Globus pallidus (tissue), 1 donor: ENCODE data around the gene LAMTOR1.
"Not testable (repeated sequence)": the region's sequence is repeated elsewhere in the genome, so short reads cannot be mapped to it uniquely, and the experiment has no call there.

Source experiments
- DNase-seq: peaks from one replicate; pipeline ENCODE4 v3.0.0-alpha.2; 2015; ENCODE audit warnings: low spot score

The LAMTOR1 gene

DNA sequence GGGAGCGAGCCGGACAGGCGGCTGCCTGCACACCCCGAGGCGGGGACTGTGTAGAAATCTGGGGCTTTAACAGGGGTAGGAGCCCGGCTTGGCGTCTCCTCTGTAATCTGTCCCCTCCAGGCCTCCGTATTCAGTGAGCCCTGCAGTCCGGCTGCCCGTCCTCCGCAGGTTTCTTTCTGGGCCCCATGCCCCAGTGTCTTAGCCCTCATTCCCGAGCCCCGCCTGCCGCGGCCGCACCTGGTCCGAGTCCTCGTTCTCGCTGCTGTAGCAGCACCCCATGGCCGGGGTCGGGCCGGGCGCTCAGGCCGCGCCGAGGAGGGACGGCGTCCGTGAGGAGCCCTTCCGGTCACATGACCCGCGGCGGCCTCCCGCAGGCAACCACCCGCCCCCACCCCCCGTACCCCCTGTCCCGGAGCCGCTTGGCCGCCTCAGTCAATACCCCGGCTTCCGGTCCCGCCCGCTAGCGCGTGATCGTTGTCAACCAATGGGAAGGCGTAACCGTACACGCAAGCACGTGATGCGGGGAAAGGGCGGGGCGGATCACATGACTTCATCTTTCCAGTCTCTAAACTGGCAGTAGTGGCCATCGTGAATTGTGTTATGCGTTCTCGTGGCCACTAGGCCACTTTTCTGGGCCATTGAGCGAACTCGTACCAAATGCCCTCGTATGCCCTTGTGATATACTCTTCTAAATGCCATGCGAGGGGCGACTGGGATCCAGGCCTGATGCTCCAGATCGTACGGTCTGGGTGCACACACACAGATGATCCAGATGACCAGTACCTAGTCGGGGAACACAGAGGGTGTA, at the start of gene LAMTOR1:
Gene LAMTOR1, minus strand, starts transcription at position 352 of the 808 bp plus-strand sequence. Its CDS starts 73 bp downstream, at position 279.
- DNase-seq: peak; percentile 98

DNA sequence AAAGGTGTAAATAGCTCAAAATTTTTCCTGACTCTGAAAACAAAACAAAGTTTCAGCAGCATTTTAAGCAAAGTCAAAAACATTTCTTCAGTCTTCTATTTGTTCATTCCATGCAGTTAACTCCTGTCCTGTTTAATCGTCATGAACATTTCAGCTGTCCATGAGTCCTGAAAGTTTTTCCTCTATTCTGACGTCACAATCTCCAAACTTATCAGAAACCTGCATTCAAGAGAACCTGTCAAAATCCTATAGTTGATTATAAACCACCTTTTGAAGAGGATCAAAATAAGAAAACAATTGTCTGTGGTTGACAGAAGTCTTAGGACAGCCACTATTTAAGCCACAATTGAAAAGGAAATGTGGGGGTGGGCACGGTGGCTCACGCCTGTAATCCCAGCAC, 47.8 kb upstream of the LAMTOR1 start:
- no peak for DNase-seq

DNA sequence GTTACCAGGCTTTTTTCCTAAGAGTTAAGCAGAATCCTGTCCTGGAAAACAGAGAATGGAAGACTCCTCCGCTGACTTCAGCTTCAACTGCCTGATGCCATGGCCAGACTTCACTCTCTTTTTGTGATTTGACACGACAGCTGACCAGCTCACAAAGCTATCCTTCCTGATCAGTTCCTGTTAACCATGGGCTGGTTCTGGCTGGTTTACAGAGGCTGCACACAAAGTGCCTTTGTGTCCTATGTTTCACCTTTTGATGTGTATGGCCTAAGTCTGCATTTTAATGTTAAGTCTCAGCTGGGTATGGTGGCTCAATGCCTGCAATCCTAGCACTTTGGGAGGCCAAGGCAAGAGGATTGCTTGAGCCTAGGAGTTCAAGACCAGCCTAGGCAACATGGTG, 43.5 kb upstream of the LAMTOR1 start:
- DNase-seq: no peak

DNA sequence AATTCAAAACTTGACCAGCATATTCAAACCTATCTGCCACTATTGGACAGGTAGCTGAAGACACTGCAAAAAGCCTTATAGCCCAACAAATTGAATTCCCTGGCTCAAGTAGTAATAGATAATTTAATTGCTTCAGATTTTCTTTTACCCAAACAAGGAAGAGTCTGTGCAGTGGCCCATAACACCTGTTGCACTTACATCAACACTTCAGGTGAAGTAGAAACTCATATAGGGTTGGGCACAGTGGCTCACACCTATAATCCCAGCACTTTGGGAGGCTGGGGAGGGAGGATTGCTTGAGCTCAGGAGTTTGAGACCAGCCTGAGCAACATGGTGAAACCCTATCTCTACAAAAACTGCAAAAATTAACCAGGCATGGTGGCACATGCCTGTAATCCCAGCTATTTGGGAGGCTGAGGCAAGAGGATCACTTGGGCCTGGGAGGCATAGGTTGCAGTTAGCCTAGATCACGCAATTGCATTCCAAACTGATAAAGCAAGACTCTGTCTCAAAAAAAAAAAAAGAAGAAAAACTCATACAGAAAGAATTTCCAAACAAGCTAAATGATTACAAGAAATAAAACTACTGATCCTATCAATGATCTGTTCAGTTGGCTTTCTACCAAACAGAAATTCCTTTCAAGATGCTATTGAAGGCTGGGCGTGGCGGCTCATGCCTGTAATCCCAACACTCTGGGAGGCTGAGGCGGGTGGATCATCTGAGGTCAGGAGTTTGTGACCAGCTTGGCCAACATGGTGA, 41.9 kb upstream of the LAMTOR1 start:
- no peak for DNase-seq

DNA sequence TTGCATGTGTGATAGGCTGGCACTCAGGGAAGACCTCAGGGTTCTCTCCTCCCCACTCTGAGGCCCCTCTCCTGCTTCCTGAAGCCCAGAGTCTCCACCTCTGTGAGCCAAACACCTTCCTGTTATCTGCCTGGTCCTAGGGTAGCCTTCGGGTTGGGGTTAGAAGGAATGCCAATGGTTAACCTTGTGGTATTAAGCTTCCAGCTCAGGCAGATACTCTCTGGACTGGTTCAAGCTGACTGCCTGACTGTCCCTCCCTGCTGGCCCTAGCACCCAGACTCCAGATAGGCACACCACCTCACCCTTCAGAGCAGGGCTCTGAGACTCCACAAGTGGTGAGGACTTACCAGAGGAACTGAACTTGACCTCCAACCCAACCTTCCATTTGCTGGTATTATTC, 39.4 kb upstream of the LAMTOR1 start:
- DNase-seq: not testable (repeated sequence)

DNA sequence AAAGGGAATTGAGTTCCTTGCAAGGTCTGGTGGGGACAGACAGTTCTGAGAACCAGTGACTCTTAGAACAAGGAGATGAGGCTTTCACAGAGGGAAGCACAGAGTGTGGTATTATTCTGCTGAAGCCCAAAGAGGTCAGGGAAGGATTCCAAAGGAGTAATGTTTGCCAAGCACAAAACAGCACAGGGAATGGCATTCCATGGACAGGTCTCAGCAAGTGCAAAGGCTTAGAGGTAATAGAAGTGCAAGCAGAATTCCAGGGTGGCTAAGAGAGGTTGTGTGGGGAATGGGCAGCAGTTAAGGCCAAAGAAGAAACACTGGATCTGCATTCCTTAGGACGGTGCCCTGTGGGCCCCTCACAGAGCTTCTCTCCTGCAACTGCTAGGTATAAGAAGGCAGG, 39.0 kb upstream of the LAMTOR1 start:
- DNase-seq: not testable (repeated sequence)

DNA sequence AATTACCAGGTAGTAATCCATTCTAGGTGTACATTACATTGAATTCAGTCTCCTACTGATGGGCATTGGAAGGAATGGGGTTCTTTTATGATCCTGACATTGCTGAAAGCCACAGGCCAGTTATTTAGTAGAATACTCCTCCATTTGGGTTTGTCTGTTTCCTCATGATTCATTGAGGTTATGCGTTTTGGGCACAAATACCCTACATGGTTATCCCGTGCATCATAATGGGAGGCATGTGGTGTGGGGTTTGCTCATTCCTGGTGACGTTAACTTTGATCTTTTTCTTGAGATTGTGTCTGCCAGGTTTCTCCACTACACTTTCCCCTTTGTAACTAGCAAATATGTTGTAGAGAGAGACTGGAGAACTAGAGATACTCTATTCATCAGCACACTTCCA, 38.0 kb upstream of the LAMTOR1 start:
- DNase-seq: no peak

DNA sequence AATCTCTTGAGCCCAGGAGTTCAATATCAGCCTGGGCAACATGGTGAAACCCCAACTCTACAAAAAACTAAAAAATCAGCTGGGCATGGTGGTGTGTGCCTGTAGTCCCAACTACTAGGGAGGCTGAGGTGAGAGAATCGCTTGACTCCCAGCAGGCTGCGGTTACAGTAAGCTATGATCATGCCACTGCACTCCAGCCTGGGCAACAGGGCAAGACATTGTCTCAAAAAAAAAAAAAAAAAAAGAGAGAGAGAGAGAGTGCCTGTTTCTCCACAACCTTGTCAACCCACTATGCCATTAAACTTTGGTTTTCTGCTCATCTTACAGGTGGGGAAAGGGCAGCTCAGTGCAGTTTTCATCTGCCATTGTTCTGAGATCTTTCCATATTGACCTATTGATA, 37.6 kb upstream of the LAMTOR1 start:
- no peak for DNase-seq

DNA sequence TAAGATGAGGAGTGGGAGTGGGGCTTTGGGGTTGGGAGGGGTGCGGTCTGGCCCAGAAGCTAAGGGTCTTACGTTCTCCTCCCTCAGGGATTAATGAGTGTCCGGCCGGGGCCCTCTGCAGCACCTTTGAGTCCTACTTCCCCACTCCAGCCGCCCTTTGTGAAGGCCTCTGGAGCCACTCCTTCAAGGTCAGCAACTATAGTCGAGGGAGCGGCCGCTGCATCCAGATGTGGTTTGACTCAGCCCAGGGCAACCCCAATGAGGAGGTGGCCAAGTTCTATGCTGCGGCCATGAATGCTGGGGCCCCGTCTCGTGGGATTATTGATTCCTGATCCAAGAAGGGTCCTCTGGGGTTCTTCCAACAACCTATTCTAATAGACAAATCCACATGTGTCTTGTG, 36.4 kb upstream of the LAMTOR1 start:
- DNase-seq: no peak

DNA sequence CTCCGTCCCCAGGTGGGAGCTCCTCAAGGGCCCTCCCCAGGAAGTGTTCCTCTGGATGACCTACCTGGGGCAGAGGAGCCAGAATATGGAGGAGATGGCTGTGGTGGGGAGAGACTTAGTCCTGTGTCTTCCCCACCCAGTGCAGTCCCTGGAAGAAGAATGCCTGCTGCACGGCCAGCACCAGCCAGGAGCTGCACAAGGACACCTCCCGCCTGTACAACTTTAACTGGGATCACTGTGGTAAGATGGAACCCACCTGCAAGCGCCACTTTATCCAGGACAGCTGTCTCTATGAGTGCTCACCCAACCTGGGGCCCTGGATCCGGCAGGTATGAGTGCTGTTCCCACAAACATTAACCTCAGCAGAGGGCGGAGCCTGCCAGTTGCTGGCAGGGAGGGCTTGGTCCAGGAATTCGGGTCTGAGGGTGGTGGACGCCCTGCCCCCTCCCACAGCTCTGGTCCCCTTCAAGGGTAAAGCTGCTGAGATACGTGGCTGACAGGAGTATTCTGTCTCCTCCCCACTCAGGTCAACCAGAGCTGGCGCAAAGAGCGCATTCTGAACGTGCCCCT, 35.8 kb upstream of the LAMTOR1 start:
- DNase-seq: no peak

DNA sequence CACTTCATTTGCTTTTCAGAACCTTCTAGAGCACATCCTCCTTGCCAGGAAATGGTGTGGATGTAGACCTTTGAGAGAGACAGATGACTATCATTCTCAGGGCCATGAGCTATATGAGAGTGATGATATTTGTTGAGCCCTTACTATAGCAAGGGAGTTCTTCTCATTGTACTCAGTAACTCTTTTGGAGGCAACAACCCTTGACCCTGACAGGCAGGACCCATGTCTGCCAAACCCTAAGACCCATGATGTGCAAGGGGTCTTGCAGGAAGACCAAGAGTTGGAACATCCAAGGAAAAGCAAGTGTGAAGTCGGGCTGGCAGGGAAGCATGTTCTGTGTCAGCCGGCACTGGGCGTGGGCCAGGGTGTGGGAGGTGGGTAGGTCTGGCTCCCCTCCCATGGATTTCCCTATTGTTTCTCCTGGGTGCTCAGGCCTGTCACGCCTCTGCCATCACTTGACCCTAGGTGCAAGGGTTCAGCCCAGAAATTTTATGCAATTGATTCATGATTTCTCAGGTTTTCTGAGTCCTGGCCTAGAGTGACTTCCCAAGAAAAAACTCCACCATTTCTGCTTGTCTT, 33.7 kb upstream of the LAMTOR1 start:
- DNase-seq: no peak

DNA sequence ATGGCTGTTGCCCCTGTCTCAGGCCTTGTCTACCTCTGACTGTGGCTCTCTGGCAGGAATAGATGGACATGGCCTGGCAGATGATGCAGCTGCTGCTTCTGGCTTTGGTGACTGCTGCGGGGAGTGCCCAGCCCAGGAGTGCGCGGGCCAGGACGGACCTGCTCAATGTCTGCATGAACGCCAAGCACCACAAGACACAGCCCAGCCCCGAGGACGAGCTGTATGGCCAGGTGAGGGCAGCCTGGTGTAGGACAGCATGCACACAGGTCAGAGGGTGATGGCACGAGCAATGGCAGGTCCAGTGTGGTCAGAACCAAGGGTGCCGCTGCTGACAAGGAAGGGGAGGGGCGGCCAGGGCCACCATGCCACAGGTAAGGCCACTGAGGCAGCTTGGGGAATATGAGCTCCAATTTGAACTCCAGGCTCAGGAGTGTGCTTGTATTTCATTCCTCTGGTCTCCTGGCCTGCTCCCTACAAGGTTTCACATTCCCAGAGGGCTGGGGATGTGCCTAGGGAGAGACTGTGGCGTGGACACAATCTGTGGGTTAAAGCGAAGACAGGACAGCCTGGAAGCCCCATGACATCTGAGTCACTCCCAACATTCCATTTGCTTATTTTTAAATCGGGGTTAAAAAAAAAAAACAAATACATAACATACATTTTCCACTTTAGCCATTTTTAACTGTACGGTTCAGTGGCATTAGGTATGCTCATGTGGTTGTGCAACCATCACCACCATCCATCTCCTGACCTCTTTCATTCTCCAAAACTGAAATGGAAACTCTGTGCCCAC, 33.0 kb upstream of the LAMTOR1 start:
- no peak for DNase-seq

DNA sequence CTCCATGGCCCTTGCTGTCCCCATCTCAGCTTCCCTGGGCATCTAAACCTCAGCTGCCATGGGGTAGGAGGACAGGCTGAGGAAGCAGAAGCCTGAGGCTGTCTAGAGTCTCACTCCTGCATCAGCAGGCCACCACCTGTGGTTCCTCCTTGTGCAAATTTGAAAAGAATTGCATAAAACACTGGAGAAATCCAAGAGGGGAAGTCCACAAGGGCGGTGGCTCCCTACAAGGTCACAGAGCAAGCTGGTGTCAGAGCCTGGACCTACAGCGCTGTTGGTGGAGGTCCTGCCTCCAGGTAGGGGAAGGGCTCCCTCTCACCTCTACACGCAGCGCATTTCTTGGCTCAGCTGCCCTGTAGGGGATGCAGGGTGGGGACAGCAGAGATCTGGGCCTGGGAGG, 32.4 kb upstream of the LAMTOR1 start, which contains the start of gene FOLR3:
Gene FOLR3, plus strand, starts transcription at position 253 of the 400 bp plus-strand sequence. CDS start 228 bp downstream, outside the sequence.
- DNase-seq: not testable (repeated sequence)

DNA sequence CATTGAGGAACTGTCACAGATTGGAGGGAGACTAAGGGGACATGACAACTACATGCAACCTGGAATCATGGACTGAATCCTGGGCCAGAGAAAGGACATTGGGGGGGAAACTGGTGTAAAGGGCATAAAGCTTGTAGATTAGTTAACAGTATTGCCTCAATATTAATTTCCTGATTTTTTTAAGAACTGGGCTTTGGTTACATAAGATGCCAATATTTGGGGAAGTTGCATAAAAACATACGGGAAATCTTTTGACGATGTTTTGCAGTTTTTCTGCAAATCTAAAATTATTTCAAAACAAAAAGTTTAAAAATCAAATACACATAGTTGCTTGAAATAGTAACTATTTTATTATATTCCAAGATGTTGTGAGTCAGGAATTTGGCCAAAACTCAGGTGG, 29.5 kb upstream of the LAMTOR1 start:
- no peak for DNase-seq

DNA sequence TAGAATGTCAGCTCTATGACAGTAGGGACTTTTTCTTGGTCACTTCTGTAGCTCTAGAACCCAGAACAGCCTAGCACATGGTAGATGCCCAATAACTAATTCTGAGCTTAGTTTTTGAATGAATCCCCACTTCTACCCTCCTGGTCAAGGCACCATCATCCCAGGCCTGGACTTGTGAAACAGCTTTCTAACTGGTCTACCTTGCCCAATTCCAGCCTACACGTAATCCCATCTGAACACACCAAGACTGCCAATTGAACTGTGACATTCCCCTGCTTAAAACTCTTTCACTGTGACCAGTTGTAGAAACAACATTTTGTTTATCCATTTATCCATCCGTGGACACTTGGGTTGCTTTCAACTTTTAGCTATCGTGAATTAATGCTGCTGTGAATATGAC, 26.3 kb upstream of the LAMTOR1 start:
- no peak for DNase-seq

DNA sequence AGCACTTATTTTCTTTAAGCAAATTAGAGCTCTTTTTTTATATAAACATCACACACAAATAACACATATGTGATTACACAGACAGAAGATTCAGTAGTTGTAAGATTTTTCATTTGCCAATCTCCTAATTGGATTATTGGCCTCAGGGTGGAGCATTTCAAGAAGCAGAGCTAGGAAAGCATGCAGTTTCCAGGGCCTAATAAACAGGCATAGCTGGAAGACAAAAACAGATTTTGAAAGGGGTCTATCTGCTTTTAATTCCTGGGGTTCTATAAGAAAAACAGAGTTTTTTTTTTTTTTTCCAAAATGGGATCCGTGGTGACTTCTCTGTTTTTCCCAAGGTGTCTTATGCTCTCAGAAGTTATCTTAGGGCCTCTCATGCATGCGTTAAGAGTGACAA, 24.8 kb upstream of the LAMTOR1 start:
- DNase-seq: no peak

DNA sequence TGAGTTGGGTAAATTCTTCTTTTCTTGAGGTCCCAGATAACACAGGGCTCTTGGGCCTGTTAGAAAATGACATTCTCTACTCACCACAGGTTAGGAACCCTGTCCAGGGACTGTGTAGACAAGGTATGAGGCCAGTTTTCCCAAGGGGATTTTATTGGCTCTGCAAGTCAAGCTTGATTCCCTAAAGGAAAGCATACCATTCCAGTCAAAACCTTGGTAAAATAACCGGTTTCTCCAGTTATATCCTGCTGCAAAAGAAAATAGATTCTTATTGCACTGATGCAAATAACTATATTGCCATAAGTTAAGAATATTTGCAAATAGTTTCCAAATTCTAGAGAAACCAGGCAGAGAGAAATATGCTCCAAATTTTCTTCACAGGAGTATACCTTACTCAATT, 22.9 kb upstream of the LAMTOR1 start:
- DNase-seq: no peak

DNA sequence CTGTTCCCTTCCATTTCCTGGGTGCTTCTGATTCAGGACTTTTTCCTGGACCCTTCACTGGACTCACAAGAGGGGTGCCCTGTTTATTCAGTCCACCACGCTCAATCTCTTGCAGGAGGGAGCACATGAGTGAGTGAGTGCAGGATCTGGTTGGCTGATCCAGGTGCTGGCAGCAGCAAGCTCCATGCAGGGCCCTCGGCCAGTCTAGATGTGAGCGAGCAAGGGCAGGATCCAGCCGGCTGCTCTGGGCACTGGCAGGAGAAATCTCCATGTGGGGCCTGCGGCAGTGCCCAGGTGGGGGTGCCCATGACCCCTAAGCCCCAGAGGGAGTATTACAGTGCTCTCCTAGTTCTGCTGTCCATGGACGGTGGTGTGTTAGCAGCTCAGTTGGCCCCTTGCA, 20.9 kb upstream of the LAMTOR1 start:
- DNase-seq: no peak

DNA sequence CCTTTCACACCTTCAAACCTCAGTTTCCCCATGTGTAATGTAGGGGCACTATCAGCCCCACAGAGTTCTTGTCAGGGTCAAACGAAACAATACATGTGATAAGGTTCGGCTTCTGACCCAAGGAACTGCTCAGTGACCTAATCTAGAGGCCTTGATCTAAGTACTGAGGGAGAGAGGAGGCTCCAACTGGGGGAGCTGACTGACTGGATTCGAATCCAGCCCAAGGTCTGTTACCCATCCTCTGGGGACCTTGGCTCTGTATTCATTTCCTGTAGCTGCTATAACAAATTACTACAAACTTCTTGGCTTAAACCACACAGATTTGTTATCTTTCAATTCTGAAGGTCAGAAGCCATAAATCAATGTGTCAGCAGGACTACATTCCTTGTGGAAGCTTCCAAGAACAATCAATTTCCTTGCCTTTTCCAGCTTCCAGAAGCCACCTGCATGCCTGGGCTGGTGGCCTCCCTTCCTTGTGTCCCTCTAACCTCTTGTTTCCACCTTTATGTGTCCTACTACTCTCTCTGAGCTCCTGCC, 20.1 kb upstream of the LAMTOR1 start:
- no peak for DNase-seq

DNA sequence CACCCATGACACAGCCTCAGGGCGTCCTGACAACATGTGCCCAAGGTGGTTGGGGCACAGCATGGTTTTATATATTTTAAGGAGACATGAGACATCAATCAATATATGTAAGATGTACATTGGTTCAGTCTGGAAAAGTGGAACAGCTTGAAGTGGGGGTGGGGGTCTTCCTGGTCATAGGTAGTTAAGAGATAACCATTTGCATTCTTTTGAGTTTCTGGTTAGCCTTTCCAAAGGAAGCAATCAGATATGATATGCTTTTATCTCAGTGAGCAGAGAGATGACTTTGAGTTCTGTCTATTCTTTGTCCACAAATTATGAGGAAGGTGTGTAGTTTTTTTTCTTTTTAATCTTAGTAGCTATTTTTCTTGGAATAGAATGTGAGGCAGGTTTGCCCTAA, 19.5 kb upstream of the LAMTOR1 start:
- no peak for DNase-seq

DNA sequence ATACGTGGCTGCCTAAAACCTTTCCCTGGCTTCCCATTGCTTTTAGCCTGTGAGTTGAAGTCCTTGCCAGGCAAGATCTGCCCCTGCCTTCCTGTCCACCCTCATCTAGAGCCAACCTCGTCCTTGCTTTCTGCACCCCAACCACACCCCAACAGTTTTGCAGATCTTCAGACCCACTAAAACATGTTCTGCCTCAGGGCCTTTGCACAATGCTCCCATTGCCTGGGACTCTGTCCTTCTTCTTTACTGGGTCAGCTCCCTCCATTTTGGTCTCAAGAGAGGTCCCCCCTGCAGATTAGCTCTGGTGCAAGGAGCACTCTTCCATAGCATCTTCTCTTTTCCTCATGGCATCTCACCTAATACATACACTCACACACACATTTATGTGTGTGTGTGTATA, 17.8 kb upstream of the LAMTOR1 start:
- DNase-seq: no peak

DNA sequence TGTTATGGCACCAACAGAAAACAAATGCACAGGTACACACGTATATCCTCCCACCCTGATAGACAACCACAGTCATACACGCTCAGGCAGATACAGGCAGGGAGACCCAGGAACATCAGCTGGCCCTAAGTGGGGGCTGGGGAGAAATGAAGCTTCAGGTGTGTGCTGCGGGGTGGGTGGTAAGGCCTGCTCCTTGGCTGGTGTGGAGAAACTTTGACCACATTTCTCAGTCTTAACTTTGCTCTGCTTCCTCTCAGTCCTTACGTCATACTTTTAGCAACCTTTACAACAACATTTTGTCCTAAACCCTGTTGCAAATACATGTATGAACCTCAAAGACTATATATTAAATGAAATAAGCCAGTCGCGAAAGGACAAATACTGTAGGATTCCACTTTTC, 16.1 kb upstream of the LAMTOR1 start:
- no peak for DNase-seq
